PC-3 (cell line): Measurements from ENCODE around the gene RASGRP1. TPM values are rescaled to one million over a fixed set of nuclear protein-coding genes. Genes with fewer than 3 reads are reported as not detected.

Source experiments
- ATAC-seq: fragments of 200-7000 bp; cut with Tn5 transposase; 2 replicates; pipeline ENCODE4 v1.9.1; 2020; ENCODE audit warnings: mild to moderate bottlenecking, moderate library complexity
- BruUV-seq: library from RNA; stranded (reverse); fragments of 400-500 nt; replicated peaks from 2 replicates; lab custom pipeline; 2021; lab: Mats Ljungman, UMichigan
- CTCF ChIA-PET: fragments of 300-600 bp; sonication (Branson Sonifier 250); formaldehyde crosslinking; loops from one replicate; lab custom pipeline; 2022; ENCODE audit warnings: antibody characterized with exemption; lab: Charles Lee
- POLR2A ChIA-PET: fragments of 300-600 bp; sonication (Branson Sonifier 250); formaldehyde crosslinking; loops from one replicate; lab custom pipeline; 2022; ENCODE audit warnings: antibody characterized with exemption; ENCODE audit not compliant: unreplicated experiment; lab: Charles Lee
- DNase-seq: peaks from one replicate; pipeline ENCODE4 v3.0.0-alpha.2; 2015
- H2AFZ ChIP-seq: fragments of 300-600 bp; sonication (generic); 2 replicates; pipeline ENCODE4 v1.6.0; 2016; ENCODE audit warnings: antibody characterized with exemption, low read length
- H3F3A ChIP-seq: fragments of 300-600 bp; sonication (generic); one replicate; pipeline ENCODE4 v1.6.0; 2017; ENCODE audit warnings: antibody characterized with exemption, low read length, control low read depth, mild to moderate bottlenecking; ENCODE audit not compliant: unreplicated experiment
- H3K27ac ChIP-seq: fragments of 300-600 bp; sonication (generic); 2 replicates; pipeline ENCODE4 v1.5.1; 2016; ENCODE audit warnings: mild to moderate bottlenecking, low read length
- H3K27me3 ChIP-seq: fragments of 300-600 bp; sonication (generic); 2 replicates; pipeline ENCODE4 v1.6.1; 2016; ENCODE audit warnings: low read length, mixed read lengths
- H3K36me3 ChIP-seq: fragments of 300-600 bp; sonication (generic); 2 replicates; pipeline ENCODE4 v1.6.1; 2016; ENCODE audit warnings: low read depth, mixed run types, low read length, mixed read lengths
- H3K4me1 ChIP-seq: fragments of 300-600 bp; sonication (generic); 2 replicates; pipeline ENCODE4 v1.5.1; 2016; ENCODE audit warnings: low read length; ENCODE audit not compliant: insufficient read depth
- H3K4me2 ChIP-seq: fragments of 300-600 bp; sonication (generic); 2 replicates; pipeline ENCODE4 v1.6.0; 2016; ENCODE audit warnings: low read length
- H3K4me3 ChIP-seq: fragments of 300-600 bp; sonication (generic); 2 replicates; pipeline ENCODE4 v1.5.1; 2016; ENCODE audit warnings: mild to moderate bottlenecking, low read length, mixed read lengths
- H3K79me2 ChIP-seq: fragments of 300-600 bp; sonication (generic); 2 replicates; pipeline ENCODE4 v1.6.1; 2017; ENCODE audit warnings: low read length, mixed read lengths
- H3K9ac ChIP-seq: fragments of 300-600 bp; sonication (generic); 2 replicates; pipeline ENCODE4 v1.6.0; 2016; ENCODE audit warnings: mild to moderate bottlenecking, low read length
- H3K9me2 ChIP-seq: fragments of 300-600 bp; sonication (generic); replicated peaks from 2 replicates; pipeline ENCODE4 v1.6.1; 2016; ENCODE audit warnings: mixed run types, low read length, mixed read lengths
- H3K9me3 ChIP-seq: fragments of 300-600 bp; sonication (generic); 2 replicates; pipeline ENCODE4 v1.6.1; 2016; ENCODE audit warnings: low read length, mixed read lengths
- H4K20me1 ChIP-seq: fragments of 300-600 bp; sonication (generic); 2 replicates; pipeline ENCODE4 v1.6.1; 2016; ENCODE audit warnings: low read length, mixed read lengths
- EZH2 ChIP-seq: fragments of 300-600 bp; sonication (generic); IDR thresholded peaks from one replicate; pipeline ENCODE4 v1.6.1; 2017; ENCODE audit warnings: antibody characterized with exemption, mild to moderate bottlenecking, low read length; ENCODE audit not compliant: unreplicated experiment
- EZH2phosphoT487 ChIP-seq: fragments of 300-600 bp; sonication (generic); IDR thresholded peaks from 2 replicates; pipeline ENCODE4 v1.6.1; 2018; ENCODE audit warnings: mild to moderate bottlenecking, antibody characterized with exemption, low read length, borderline replicate concordance
- intact Hi-C: fragments of 100-400 bp; cut with micrococcal nuclease; formaldehyde crosslinking; loops from 2 replicates; pipeline ENCODE4 v1.9.0; 2023
- total RNA-seq: library from RNA; depleted of rRNA; stranded (reverse); fragments of >200 nt; gene quantifications from 2 replicates; pipeline ENCODE4 v1.2.3, GENCODE V29; 2014
- TF ChIP-seq, protein P1 (sequence below): fragments of 300-600 bp; sonication (generic); conservative IDR thresholded peaks from 2 replicates; pipeline ENCODE4 v1.5.1; 2017; ENCODE audit warnings: antibody characterized with exemption, low read depth, mild to moderate bottlenecking, low read length

RASGRP1 gene
- total RNA-seq, 1 experiment from 2014 or later = not detected

GRCh38 chr15:38520035-38520434 is 44.6 kb downstream of the RASGRP1 start:
- H3K4me3 ChIP-seq = no peak overlapping the region
- H3K4me1 ChIP-seq = no peaks in the 10 kb centered on the region
- no peak overlapping the region for H2AFZ ChIP-seq
- no TSS peak for BruUV-seq
- no peak overlapping the region for H3K4me2 ChIP-seq
- ChIA-PET CTCF (no interaction called here), POLR2A (no interaction called here)
- intact Hi-C loops = no loop called here
- no peak for DNase-seq
- no peak for ATAC-seq
- no peaks in the 10 kb centered on the region for H3K36me3 ChIP-seq
- H3K9me2 ChIP-seq = no peaks in the 10 kb centered on the region
- H3K9me3 ChIP-seq = no peaks in the 10 kb centered on the region
- H3K27me3 ChIP-seq = peaks cover 62% of the 10 kb centered on the region
- no peaks in the 10 kb centered on the region for H3K79me2 ChIP-seq
- H3K9ac ChIP-seq = no peak overlapping the region
- no peaks in the 10 kb centered on the region for H4K20me1 ChIP-seq
- TF ChIP-seq, protein P1, sequence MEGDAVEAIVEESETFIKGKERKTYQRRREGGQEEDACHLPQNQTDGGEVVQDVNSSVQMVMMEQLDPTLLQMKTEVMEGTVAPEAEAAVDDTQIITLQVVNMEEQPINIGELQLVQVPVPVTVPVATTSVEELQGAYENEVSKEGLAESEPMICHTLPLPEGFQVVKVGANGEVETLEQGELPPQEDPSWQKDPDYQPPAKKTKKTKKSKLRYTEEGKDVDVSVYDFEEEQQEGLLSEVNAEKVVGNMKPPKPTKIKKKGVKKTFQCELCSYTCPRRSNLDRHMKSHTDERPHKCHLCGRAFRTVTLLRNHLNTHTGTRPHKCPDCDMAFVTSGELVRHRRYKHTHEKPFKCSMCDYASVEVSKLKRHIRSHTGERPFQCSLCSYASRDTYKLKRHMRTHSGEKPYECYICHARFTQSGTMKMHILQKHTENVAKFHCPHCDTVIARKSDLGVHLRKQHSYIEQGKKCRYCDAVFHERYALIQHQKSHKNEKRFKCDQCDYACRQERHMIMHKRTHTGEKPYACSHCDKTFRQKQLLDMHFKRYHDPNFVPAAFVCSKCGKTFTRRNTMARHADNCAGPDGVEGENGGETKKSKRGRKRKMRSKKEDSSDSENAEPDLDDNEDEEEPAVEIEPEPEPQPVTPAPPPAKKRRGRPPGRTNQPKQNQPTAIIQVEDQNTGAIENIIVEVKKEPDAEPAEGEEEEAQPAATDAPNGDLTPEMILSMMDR = no peak
- TF ChIP-seq EZH2 = no peak
- TF ChIP-seq EZH2phosphoT487 = no peak
- H3K27ac ChIP-seq = no peak overlapping the region
- H3F3A ChIP-seq = no peaks in the 10 kb centered on the region

GRCh38 chr15:38518084-38518483 is 46.5 kb downstream of the RASGRP1 start:
- H3K79me2 ChIP-seq = no peaks in the 10 kb centered on the region
- H2AFZ ChIP-seq = no peak overlapping the region
- BruUV-seq = no TSS peak
- DNase-seq = no peak
- POLR2A ChIA-PET = no interaction called here
- H4K20me1 ChIP-seq = no peaks in the 10 kb centered on the region
- H3K27ac ChIP-seq = no peak overlapping the region
- TF ChIP-seq EZH2 = no peak
- no peak for TF ChIP-seq EZH2phosphoT487
- TF ChIP-seq, protein P1 = no peak
- intact Hi-C loops = no loop called here
- H3K27me3 ChIP-seq = peaks cover 66% of the 10 kb centered on the region
- H3K36me3 ChIP-seq = no peaks in the 10 kb centered on the region
- H3F3A ChIP-seq = no peaks in the 10 kb centered on the region
- no peak for ATAC-seq
- no peaks in the 10 kb centered on the region for H3K9me3 ChIP-seq
- no peak overlapping the region for H3K4me3 ChIP-seq
- CTCF ChIA-PET = no interaction called here
- H3K9me2 ChIP-seq = no peaks in the 10 kb centered on the region
- no peaks in the 10 kb centered on the region for H3K4me1 ChIP-seq
- no peak overlapping the region for H3K4me2 ChIP-seq
- no peak overlapping the region for H3K9ac ChIP-seq

DNA sequence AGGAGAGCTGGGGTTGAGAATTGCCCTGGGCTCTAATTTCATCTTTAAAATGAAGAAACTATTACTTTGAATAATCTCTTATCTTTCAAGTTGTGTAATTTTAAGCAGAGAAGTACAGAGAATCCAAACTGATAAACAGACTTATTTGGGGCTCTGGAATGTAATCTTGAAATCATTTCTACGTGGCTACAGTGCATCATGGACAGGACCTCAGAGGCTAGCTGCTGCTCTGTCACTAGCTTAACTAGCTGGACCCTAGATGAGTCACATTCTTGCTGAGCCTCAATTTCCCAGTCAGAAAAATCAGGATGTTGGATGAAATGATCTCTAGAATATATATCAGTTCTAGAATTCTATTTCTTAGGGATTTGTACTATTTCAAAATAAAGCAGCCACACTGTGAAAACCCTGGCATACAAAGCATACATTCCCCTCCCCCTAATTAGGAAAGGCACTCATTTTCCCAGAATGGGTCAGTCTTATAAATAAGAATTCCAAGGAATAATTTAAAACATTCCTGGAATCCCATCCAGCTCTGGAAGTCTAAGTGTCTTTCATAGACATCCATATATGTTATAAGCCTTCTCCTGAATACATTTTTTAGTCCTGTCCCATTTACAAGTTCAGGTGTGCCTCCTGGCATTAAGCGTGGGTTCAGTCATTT is 47.2 kb downstream of the RASGRP1 start:
- H3K9ac ChIP-seq = no peak overlapping the region
- POLR2A ChIA-PET = no interaction called here
- TF ChIP-seq EZH2phosphoT487 (no peak), EZH2 (no peak)
- TF ChIP-seq, protein P1 = no peak
- H3K79me2 ChIP-seq = no peaks in the 10 kb centered on the region
- no peaks in the 10 kb centered on the region for H3K36me3 ChIP-seq
- H3K4me1 ChIP-seq = no peaks in the 10 kb centered on the region
- no peak overlapping the region for H3K4me3 ChIP-seq
- no peak overlapping the region for H3K4me2 ChIP-seq
- ATAC-seq (no peak), DNase-seq (no peak)
- H3F3A ChIP-seq = no peaks in the 10 kb centered on the region
- peaks cover 61% of the 10 kb centered on the region for H3K27me3 ChIP-seq
- H4K20me1 ChIP-seq = no peaks in the 10 kb centered on the region
- H2AFZ ChIP-seq = no peak overlapping the region
- H3K9me3 ChIP-seq = no peaks in the 10 kb centered on the region
- intact Hi-C loops = no loop called here
- BruUV-seq = no TSS peak
- H3K27ac ChIP-seq = no peak overlapping the region
- CTCF ChIA-PET = no interaction called here
- no peaks in the 10 kb centered on the region for H3K9me2 ChIP-seq
